ENCODE measurements around the gene ELAPOR1. TPM values are rescaled to one million over a fixed set of nuclear protein-coding genes. Genes with fewer than 3 reads are reported as not detected.

The ELAPOR1 gene
- total RNA-seq, 1 donor = 0.45 TPM

DNA sequence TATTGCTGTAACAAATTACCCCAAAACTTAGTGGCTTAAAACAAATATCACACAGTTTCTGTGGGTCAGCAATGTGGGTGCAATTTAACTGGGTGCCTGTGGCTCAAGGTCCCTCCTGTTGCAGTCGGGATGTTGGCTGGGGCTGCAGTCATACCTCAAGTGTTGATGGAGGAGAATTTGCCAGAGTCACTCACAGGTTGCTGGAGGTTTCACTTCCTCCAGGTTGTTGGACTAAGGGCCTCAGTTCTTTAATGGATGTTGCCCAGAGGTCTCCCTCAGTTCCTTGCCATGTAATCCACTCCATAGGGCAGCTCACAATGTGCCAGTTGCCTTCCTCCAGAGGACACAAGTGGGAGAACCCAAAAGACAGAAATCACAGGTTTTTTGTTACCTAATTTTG is 35.6 kb upstream of the ELAPOR1 start:
- no peak overlapping the region for H3K4me3 ChIP-seq (ENCODE audit: low read depth, low read length)
- DNase-seq (ENCODE audit: low read depth) = no peak
- no peak for TF ChIP-seq CTCF (IDR thresholded peaks at IDR 0.05; ENCODE audit: insufficient read depth, low read length)

- DNase-seq (ENCODE audit: low read depth) = no peak
- TF ChIP-seq CTCF (IDR thresholded peaks at IDR 0.05; ENCODE audit: insufficient read depth, low read length) = no peak
- H3K4me3 ChIP-seq (ENCODE audit: low read depth, low read length) = no peak overlapping the region
Measured at GRCh38 chr1:109079240-109079622, 34.7 kb upstream of the ELAPOR1 start.

- no peak overlapping the region for H3K4me3 ChIP-seq (ENCODE audit: low read depth, low read length)
- TF ChIP-seq CTCF (IDR thresholded peaks at IDR 0.05; ENCODE audit: insufficient read depth, low read length) = no peak
- no peak for DNase-seq (ENCODE audit: low read depth)
Measured at GRCh38 chr1:109080441-109081082, 33.4 kb upstream of the ELAPOR1 start.

DNA sequence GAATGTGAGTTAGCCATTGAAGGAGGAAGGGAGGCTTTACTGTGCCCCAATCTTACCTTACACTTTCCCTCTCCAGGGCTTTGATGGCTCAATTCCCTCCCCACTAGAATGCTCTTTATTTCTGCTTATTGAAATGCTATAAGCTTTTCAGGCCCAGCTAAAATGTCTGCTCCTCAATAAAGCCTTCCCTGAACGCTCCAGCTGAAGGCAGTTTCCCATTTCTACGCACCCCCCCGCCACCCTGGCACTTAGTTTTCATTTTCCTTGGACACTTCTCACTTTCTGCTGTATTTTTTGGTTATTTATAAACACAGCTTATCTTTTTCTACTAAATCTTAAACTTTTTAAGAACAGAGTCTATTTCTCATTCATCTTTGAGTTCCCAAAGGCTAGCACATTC is 30.4 kb upstream of the ELAPOR1 start:
- DNase-seq (ENCODE audit: low read depth) = no peak
- TF ChIP-seq CTCF (IDR thresholded peaks at IDR 0.05; ENCODE audit: insufficient read depth, low read length) = no peak
- H3K4me3 ChIP-seq (ENCODE audit: low read depth, low read length) = no peak overlapping the region

- TF ChIP-seq CTCF (IDR thresholded peaks at IDR 0.05; ENCODE audit: insufficient read depth, low read length) = no peak
- no peak for DNase-seq (ENCODE audit: low read depth)
- H3K4me3 ChIP-seq (ENCODE audit: low read depth, low read length) = no peak overlapping the region
Measured at GRCh38 chr1:109083923-109084322, 30.0 kb upstream of the ELAPOR1 start.

GRCh38 chr1:109084563-109085517 is 29.1 kb upstream of the ELAPOR1 start:
- no peak for TF ChIP-seq CTCF (IDR thresholded peaks at IDR 0.05; ENCODE audit: insufficient read depth, low read length)
- DNase-seq (ENCODE audit: low read depth) = no peak

More at GRCh38 chr1:109084563-109085517, 29.1 kb upstream of the ELAPOR1 start:
- H3K4me3 ChIP-seq (ENCODE audit: low read depth, low read length) = no peak overlapping the region

Data from fibroblast of the aortic adventitia (primary cell).